Activated naive CD8-positive, alpha-beta T cell (primary cell): ENCODE results near the gene GNA15.
"Not testable (repeated sequence)": the region's sequence is repeated elsewhere in the genome, so short reads cannot be mapped to it uniquely, and the experiment has no call there.

Source experiments
- H3K27ac Mint-ChIP-seq: one replicate; pipeline ENCODE4 v1.8.0; 2021; ENCODE audit warnings: mixed read lengths
- H3K27me3 Mint-ChIP-seq: one replicate; pipeline ENCODE4 v1.8.0; 2021; ENCODE audit warnings: mixed read lengths
- H3K36me3 Mint-ChIP-seq: one replicate; pipeline ENCODE4 v1.8.0; 2021; ENCODE audit warnings: mixed read lengths
- H3K4me1 Mint-ChIP-seq: one replicate; pipeline ENCODE4 v1.8.0; 2021; ENCODE audit warnings: low read depth, mixed read lengths
- H3K4me3 Mint-ChIP-seq: one replicate; pipeline ENCODE4 v1.8.0; 2021; ENCODE audit warnings: mild to moderate bottlenecking, mixed read lengths
- H3K9me3 Mint-ChIP-seq: one replicate; pipeline ENCODE4 v1.8.0; 2021; ENCODE audit warnings: low read depth, mixed read lengths

Gene GNA15

GRCh38 chr19:3161453-3161852 lies 25.6 kb downstream of the GNA15 start:
- Mint-ChIP-seq H3K9me3 (peaks cover 4% of the 10 kb centered on the region), H3K4me3 (no peak overlapping the region), H3K27ac (no peak overlapping the region), H3K4me1 (peaks cover 22% of the 10 kb centered on the region), H3K36me3 (no peaks in the 10 kb centered on the region), H3K27me3 (no peaks in the 10 kb centered on the region)

- Mint-ChIP-seq H3K36me3 (no peaks in the 10 kb centered on the region), H3K27ac (no peak overlapping the region), H3K27me3 (no peaks in the 10 kb centered on the region), H3K4me3 (no peak overlapping the region), H3K4me1 (peaks cover 22% of the 10 kb centered on the region), H3K9me3 (peaks cover 4% of the 10 kb centered on the region)
Observed at GRCh38 chr19:3162418-3163229, 26.8 kb downstream of the GNA15 start.

- Mint-ChIP-seq H3K4me3 (no peak overlapping the region), H3K36me3 (no peaks in the 10 kb centered on the region), H3K27ac (no peak overlapping the region), H3K9me3 (peaks cover 4% of the 10 kb centered on the region), H3K27me3 (no peaks in the 10 kb centered on the region), H3K4me1 (peaks cover 20% of the 10 kb centered on the region)
Observed at GRCh38 chr19:3163230-3163886, 27.5 kb downstream of the GNA15 start.

GRCh38 chr19:3163943-3164342 lies 28.1 kb downstream of the GNA15 start:
- Mint-ChIP-seq H3K9me3 (peaks cover 4% of the 10 kb centered on the region), H3K27ac (no peak overlapping the region), H3K36me3 (no peaks in the 10 kb centered on the region), H3K4me3 (no peak overlapping the region), H3K4me1 (peaks cover 20% of the 10 kb centered on the region), H3K27me3 (no peaks in the 10 kb centered on the region)

- Mint-ChIP-seq H3K4me1 (peaks cover 17% of the 10 kb centered on the region), H3K27ac (no peak overlapping the region), H3K27me3 (no peaks in the 10 kb centered on the region), H3K36me3 (no peaks in the 10 kb centered on the region), H3K9me3 (no peaks in the 10 kb centered on the region), H3K4me3 (no peak overlapping the region)
Observed at GRCh38 chr19:3167533-3168272, 31.9 kb downstream of the GNA15 start.

GRCh38 chr19:3171894-3172672 lies 36.2 kb downstream of the GNA15 start:
- H3K36me3 Mint-ChIP-seq = no peaks in the 10 kb centered on the region
- no peak overlapping the region for H3K27ac Mint-ChIP-seq

GRCh38 chr19:3172673-3173000 lies 36.8 kb downstream of the GNA15 start:
- H3K27me3 Mint-ChIP-seq, H3K27ac Mint-ChIP-seq, H3K9me3 Mint-ChIP-seq, H3K36me3 Mint-ChIP-seq, H3K4me3 Mint-ChIP-seq: not testable (repeated sequence)
- peaks cover 18% of the 10 kb centered on the region for H3K4me1 Mint-ChIP-seq

More at GRCh38 chr19:3171894-3172672, 36.2 kb downstream of the GNA15 start:
- Mint-ChIP-seq H3K4me3 (no peak overlapping the region), H3K27me3 (no peaks in the 10 kb centered on the region), H3K9me3 (no peaks in the 10 kb centered on the region), H3K4me1 (peaks cover 16% of the 10 kb centered on the region)

- Mint-ChIP-seq H3K27ac (peak overlapping the region; percentile 5), H3K27me3 (no peaks in the 10 kb centered on the region), H3K9me3 (no peaks in the 10 kb centered on the region), H3K36me3 (no peaks in the 10 kb centered on the region), H3K4me1 (peaks cover 24% of the 10 kb centered on the region), H3K4me3 (peak overlapping the region; percentile 81)
Observed at GRCh38 chr19:3175781-3176714, 40.2 kb downstream of the GNA15 start.

- Mint-ChIP-seq H3K27ac (peak overlapping the region; percentile 81), H3K4me1 (peaks cover 25% of the 10 kb centered on the region), H3K9me3 (no peaks in the 10 kb centered on the region), H3K36me3 (no peaks in the 10 kb centered on the region), H3K4me3 (peak overlapping the region; percentile 81), H3K27me3 (no peaks in the 10 kb centered on the region)
Observed at GRCh38 chr19:3176715-3177501, 41.1 kb downstream of the GNA15 start.

- no peaks in the 10 kb centered on the region for H3K9me3 Mint-ChIP-seq
- H3K4me1 Mint-ChIP-seq = peaks cover 33% of the 10 kb centered on the region
- peak within 1 kb of the TSS; percentile 94 for H3K27ac Mint-ChIP-seq
- H3K36me3 Mint-ChIP-seq = no peaks in the 10 kb centered on the region
- H3K27me3 Mint-ChIP-seq = no peaks in the 10 kb centered on the region
- peak within 1 kb of the TSS; percentile 97 for H3K4me3 Mint-ChIP-seq
Observed at GRCh38 chr19:3178377-3178972, 42.6 kb downstream of the GNA15 start, which contains the start of gene S1PR4. S1PR4 (plus strand) TSS chr19:3178769; CDS start chr19:3178793, 24 bp downstream.

GRCh38 chr19:3178973-3179738 lies 43.3 kb downstream of the GNA15 start:
- no peaks in the 10 kb centered on the region for H3K27me3 Mint-ChIP-seq
- H3K4me1 Mint-ChIP-seq = peaks cover 39% of the 10 kb centered on the region
- H3K4me3 Mint-ChIP-seq = peak overlapping the region; percentile 97
- no peaks in the 10 kb centered on the region for H3K36me3 Mint-ChIP-seq
- no peaks in the 10 kb centered on the region for H3K9me3 Mint-ChIP-seq
- peak overlapping the region; percentile 94 for H3K27ac Mint-ChIP-seq

GRCh38 chr19:3179739-3180293 lies 44.0 kb downstream of the GNA15 start:
- Mint-ChIP-seq H3K36me3 (no peaks in the 10 kb centered on the region), H3K27ac (peak overlapping the region; percentile 94), H3K4me3 (peak overlapping the region; percentile 97), H3K27me3 (no peaks in the 10 kb centered on the region), H3K9me3 (no peaks in the 10 kb centered on the region), H3K4me1 (peaks cover 46% of the 10 kb centered on the region)
